GM23248 (cell line): ENCODE data around the gene SMCP.

ENCODE experiments used
- EZH2 ChIP-seq: fragments of 200-600 bp; sonication (generic); IDR thresholded peaks from 2 replicates; pipeline ENCODE4 v1.6.1; 2018; ENCODE audit warnings: antibody characterized with exemption, mild to moderate bottlenecking; ENCODE audit not compliant: insufficient read depth, poor library complexity, severe bottlenecking
- EZH2phosphoT487 ChIP-seq: fragments of 200-600 bp; sonication (generic); IDR thresholded peaks from 2 replicates; pipeline ENCODE4 v1.6.1; 2018; ENCODE audit warnings: antibody characterized with exemption, moderate library complexity, mild to moderate bottlenecking, low read depth; ENCODE audit not compliant: insufficient read depth

- TF ChIP-seq EZH2phosphoT487 (no peak), EZH2 (no peak)
Observed at GRCh38 chr1:152869808-152870419, 8.2 kb upstream of the SMCP start.
